ENCODE results near the gene CD180.

The CD180 gene

DNA sequence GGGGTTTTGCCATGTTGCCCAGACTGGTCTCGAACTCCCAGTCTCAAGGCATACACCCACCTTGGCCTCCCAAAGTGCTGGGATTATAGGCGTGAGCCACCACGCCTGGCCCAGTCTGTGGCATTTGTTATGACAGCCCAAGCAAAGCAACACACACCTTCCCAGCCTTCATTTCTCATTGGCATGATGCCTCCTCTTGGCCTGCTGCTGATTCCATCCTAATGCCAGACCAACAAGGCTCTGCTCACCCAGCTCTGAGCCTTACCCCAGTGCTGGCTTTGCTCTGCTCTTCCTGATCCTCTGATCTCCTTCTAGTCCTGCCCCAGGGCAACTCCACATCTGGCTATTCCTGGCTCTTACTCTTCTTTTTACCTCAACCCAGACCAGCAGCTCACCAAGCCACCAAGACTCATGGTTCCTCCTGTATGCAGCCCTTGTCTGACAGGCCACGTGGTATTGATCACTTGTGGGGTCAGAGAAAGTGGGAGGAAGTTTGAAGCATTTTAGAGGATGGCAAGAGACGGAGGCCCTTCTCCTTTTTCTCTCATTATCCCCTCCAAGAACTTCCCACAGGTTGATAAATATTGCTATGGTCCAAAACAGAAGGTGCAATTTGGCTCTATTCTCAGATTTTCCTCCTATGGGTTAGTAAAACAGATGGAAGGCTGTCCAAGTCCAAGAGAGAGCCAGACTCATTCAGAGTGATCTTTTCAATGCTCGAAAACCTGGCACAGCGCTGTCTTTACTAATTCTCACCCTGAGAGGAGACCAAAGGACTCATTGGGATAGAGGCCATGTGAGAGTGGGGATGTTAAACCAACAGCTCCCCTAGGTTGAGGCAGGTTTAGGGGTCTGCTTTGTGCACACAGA is 958 bp downstream of the CD180 start:
- no peak for DNase-seq (ENCODE audit: extremely low read depth, low read depth)
- TF ChIP-seq, protein P1, sequence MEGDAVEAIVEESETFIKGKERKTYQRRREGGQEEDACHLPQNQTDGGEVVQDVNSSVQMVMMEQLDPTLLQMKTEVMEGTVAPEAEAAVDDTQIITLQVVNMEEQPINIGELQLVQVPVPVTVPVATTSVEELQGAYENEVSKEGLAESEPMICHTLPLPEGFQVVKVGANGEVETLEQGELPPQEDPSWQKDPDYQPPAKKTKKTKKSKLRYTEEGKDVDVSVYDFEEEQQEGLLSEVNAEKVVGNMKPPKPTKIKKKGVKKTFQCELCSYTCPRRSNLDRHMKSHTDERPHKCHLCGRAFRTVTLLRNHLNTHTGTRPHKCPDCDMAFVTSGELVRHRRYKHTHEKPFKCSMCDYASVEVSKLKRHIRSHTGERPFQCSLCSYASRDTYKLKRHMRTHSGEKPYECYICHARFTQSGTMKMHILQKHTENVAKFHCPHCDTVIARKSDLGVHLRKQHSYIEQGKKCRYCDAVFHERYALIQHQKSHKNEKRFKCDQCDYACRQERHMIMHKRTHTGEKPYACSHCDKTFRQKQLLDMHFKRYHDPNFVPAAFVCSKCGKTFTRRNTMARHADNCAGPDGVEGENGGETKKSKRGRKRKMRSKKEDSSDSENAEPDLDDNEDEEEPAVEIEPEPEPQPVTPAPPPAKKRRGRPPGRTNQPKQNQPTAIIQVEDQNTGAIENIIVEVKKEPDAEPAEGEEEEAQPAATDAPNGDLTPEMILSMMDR (IDR thresholded peaks at IDR 0.05; ENCODE audit: low read depth, low read length), result no peak

DNA sequence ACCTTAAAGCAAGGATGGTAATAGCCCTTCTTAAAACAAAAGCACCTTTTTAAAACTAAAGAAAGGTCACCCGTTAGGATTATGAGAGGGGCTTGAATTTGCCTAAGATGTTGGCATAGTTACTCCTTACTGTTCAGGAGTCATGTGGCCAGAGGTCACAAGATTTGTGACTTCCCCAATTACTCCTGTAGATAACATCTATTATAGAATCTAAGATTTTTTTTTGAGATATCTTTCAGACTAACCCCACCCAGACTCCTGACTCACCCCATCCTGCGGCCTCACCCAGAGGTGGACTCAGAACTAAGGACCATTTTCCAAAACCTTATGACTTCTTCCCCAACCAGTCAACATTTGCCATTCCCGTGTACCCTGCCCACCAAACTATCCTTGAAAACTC is 2.4 kb downstream of the CD180 start:
- no peak for DNase-seq (ENCODE audit: extremely low read depth, low read depth)
- TF ChIP-seq, protein P1 (IDR thresholded peaks at IDR 0.05; ENCODE audit: low read depth, low read length), result no peak

DNA sequence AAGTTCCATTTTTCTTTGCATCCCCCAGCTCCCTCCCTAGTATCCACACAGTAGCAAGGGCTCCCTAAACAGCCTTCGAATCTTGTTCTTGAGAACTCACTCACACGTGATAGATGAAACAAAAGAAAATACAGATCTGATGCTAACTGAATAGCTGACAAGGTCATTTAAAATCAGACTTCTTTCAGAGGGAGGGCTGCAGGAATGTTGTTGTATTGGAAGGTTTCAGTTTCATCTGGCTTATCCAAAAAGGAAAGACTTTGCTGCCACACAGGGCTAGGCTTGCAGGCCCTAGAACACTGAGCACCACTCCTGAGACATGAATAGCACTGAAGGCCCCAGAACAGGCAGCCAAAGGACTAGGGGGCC is 3.2 kb downstream of the CD180 start:
- TF ChIP-seq, protein P1 (IDR thresholded peaks at IDR 0.05; ENCODE audit: low read depth, low read length), result no peak
- DNase-seq (ENCODE audit: extremely low read depth, low read depth), result no peak

DNA sequence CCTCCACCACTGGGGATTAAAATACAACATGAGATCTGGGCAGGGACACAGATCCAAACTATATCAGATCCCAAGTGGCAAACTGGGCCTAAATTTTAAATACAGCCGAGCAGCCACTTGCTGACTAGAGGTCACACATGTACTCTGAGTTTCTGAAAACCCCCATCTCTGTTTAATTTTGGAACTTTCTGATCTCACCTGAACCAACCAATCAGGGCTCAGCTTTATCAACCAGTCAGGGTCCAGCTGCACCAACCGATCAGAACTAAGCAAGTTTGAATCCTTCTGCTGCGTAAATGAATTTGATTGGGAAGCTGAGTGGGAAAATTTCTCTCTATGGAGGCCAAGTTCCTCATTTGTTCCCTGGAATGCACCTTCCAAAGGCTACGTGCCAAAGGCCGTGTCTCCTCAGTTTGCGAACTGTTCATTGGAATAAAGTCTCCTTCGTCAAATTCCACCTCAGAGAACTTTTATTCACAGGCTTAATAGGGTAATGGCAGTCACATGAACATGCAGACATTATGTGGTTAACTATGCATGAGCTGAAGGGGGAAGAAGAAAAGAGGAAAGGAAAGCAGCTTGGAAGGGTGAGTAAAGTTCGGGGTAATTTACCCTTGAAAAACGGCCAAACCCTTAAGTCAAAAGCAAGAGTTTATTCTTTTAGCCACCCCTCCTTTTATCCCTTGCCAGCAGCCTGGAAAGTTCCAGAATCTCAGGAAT is 3.7 kb downstream of the CD180 start:
- TF ChIP-seq, protein P1 (IDR thresholded peaks at IDR 0.05; ENCODE audit: low read depth, low read length), result no peak
- no peak for DNase-seq (ENCODE audit: extremely low read depth, low read depth)

DNA sequence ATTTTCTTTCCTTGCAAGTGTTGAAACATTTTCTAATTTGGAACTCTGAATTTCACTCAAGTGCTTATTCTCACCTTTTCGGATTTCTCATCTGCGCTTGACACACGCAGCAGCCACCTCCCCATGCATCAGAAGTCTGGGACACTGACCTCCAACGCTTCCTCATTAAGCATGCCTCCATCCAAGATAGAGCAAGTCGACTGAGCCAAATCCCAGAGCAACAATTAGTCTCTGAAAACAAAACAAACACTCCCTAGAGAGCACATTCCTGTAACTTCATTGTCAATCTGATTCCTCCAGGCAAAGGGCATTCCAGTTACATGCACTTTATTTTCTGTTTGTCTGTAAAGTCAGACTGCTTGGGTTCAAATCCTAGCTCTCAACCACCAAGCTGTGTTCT is 5.7 kb downstream of the CD180 start:
- TF ChIP-seq, protein P1 (IDR thresholded peaks at IDR 0.05; ENCODE audit: low read depth, low read length), result no peak
- DNase-seq (ENCODE audit: extremely low read depth, low read depth), result no peak

DNA sequence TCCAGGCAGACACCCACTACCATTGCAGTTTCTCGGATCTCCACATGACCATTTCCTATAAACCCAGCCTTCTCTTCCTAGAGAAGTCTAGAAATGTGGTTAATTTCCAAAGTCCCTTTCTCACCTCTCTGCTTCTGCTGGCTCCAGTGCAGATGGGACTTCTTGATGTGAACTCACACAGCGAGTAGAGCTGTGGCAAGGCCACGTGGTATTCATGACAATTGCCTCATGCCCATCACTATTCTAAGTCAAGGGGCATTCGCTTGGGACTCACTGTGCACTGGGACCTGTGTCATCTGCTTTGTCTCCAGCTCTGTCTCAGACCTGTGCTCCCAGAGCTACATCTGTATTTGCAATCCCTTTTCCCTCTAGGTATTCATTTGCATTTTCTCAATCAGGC is 6.2 kb downstream of the CD180 start:
- DNase-seq (ENCODE audit: extremely low read depth, low read depth), result no peak
- TF ChIP-seq, protein P1 (IDR thresholded peaks at IDR 0.05; ENCODE audit: low read depth, low read length), result no peak

DNA sequence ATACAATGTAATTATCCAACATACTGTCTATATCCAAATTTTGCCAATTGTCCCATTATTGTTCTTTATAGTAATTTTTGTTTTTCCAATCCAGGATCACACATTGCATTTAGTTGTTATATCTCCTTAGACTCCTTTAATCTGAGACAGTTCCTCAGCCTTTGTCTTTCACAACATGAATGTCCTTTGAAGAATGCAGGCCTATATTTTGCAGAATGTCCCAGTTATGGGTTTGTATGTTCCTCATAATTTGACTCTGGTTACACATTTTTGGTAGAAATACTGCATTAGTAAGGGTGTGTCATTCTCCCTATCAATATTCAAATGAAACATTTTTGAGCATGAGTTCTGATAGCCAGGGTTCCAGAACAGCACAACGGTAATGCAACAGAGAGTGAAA is 6.7 kb downstream of the CD180 start:
- DNase-seq (ENCODE audit: extremely low read depth, low read depth), result no peak
- TF ChIP-seq, protein P1 (IDR thresholded peaks at IDR 0.05; ENCODE audit: low read depth, low read length), result no peak

Data from AG09319 (cell line).